HG03045 (cell line): ENCODE measurements around the gene ACAT1.
"Not testable (repeated sequence)": the region's sequence is repeated elsewhere in the genome, so short reads cannot be mapped to it uniquely, and the experiment has no call there.

Experiments used
- ATAC-seq: cut with Tn5 transposase; IDR thresholded peaks from one replicate; pipeline ENCODE4 v1.9.1; 2021; ENCODE audit warnings: mild to moderate bottlenecking, moderate library complexity; ENCODE audit not compliant: unreplicated experiment

Gene ACAT1

GRCh38 chr11:108142304-108142703 lies 20.9 kb downstream of the ACAT1 start:
- ATAC-seq, result no peak

GRCh38 chr11:108144615-108145014 lies 23.2 kb downstream of the ACAT1 start:
- ATAC-seq, result no peak

GRCh38 chr11:108147150-108147549 lies 25.8 kb downstream of the ACAT1 start:
- ATAC-seq, result no peak

- ATAC-seq, result no peak
Measured at GRCh38 chr11:108148556-108148955, 27.2 kb downstream of the ACAT1 start.

- ATAC-seq, result no peak
Measured at GRCh38 chr11:108154591-108154990, 33.2 kb downstream of the ACAT1 start.

GRCh38 chr11:108160970-108161566 lies 39.7 kb downstream of the ACAT1 start:
- peak; percentile 94 for ATAC-seq

GRCh38 chr11:108162878-108163277 lies 41.5 kb downstream of the ACAT1 start:
- ATAC-seq, result not testable (repeated sequence)

GRCh38 chr11:108167624-108168023 lies 46.3 kb downstream of the ACAT1 start:
- no peak for ATAC-seq

- no peak for ATAC-seq
Measured at GRCh38 chr11:108170184-108170583, 48.8 kb downstream of the ACAT1 start.

- no peak for ATAC-seq
Measured at GRCh38 chr11:108177570-108177969, 56.2 kb downstream of the ACAT1 start.

- ATAC-seq, result no peak
Measured at GRCh38 chr11:108193725-108194124, 72.4 kb downstream of the ACAT1 start.

- ATAC-seq, result no peak
Measured at GRCh38 chr11:108196901-108197300, 75.5 kb downstream of the ACAT1 start.
